HepG2 (cell line): ENCODE measurements around the gene GNPAT. TPM values are rescaled to one million over a fixed set of nuclear protein-coding genes. Genes with fewer than 3 reads are reported as not detected.

Experiments
- ATAC-seq: fragments of 200-7000 bp; cut with Tn5 transposase; 3 replicates; pipeline ENCODE4 v1.9.1; 2020; ENCODE audit warnings: mild to moderate bottlenecking, moderate library complexity
- BruUV-seq: library from RNA; stranded (reverse); fragments of 400-500 nt; replicated peaks from 2 replicates; lab custom pipeline; 2021; lab: Mats Ljungman, UMichigan
- CTCF ChIA-PET: fragments of 300-600 bp; formaldehyde crosslinking; extraction: SDS; loops from one replicate; lab custom pipeline; 2021; ENCODE audit warnings: low total read pairs, inconsistent platforms, low intra/inter-chr PET ratio; lab: Yijun Ruan, JAX
- POLR2A ChIA-PET: fragments of 350-600 bp; sonication (Branson Sonifier 250); formaldehyde crosslinking; loops from one replicate; lab custom pipeline; 2020; ENCODE audit warnings: antibody characterized with exemption, inconsistent platforms; lab: Yijun Ruan, JAX
- DNase-seq: peaks from one replicate; pipeline ENCODE4 v3.0.0-alpha.2; 2015; ENCODE audit warnings: low spot score
- FAIRE-seq: peaks from 3 replicates; lab custom pipeline; 2011; peaks lifted over from hg19 to GRCh38; lab: Jason Lieb, UNC
- H2AFZ ChIP-seq: one replicate; pipeline ENCODE4 v1.6.1; 2011; ENCODE audit warnings: low read length, inconsistent platforms
- H3K27ac ChIP-seq: fragments of 300-600 bp; 3 replicates; pipeline ENCODE4 v1.8.0; 2011; ENCODE audit warnings: mixed run types, mild to moderate bottlenecking, mixed read lengths, low read length, inconsistent platforms; ENCODE audit not compliant: insufficient read depth; ENCODE audit errors: extremely low read length
- H3K27me3 ChIP-seq, 2 experiments: fragments of 200-600 bp in 1 of 2; 2 replicates in 1 of 2; 3 replicates in 1 of 2; pipeline versions ENCODE4 v1.6.0 to v1.8.0; 2011; ENCODE audit warnings: low read length in 2 of 2, mild to moderate bottlenecking in 2 of 2, moderate library complexity in 2 of 2, inconsistent platforms in 1 of 2; ENCODE audit not compliant: insufficient read depth in 2 of 2, control insufficient read depth in 1 of 2
- H3K36me3 ChIP-seq, 2 experiments: fragments of 200-600 bp in 1 of 2; replicated peaks in 1 of 2; 2 replicates in 1 of 2; 3 replicates in 1 of 2; pipeline versions ENCODE4 v1.5.1 to v1.8.0; 2011; ENCODE audit warnings: low read length in 2 of 2, inconsistent platforms in 1 of 2; ENCODE audit not compliant: insufficient read depth in 2 of 2, control insufficient read depth in 1 of 2
- H3K4me1 ChIP-seq: 2 replicates; pipeline ENCODE4 v1.5.1; 2012; ENCODE audit warnings: low read length, inconsistent platforms; ENCODE audit not compliant: insufficient read depth
- H3K4me2 ChIP-seq: 2 replicates; pipeline ENCODE4 v1.6.0; 2011; ENCODE audit warnings: low read depth, low read length, inconsistent platforms
- H3K4me3 ChIP-seq, 3 experiments: fragments of 200-600 bp in 1 of 3; sonication (generic), shearing (Covaris generic) in 1 of 3; replicated peaks in 1 of 3; 2 replicates each; pipeline ENCODE4 v1.5.1; 2011 to 2016; ENCODE audit warnings: low read length in 3 of 3, inconsistent platforms in 2 of 3, low read depth in 2 of 3, mild to moderate bottlenecking in 2 of 3, control low read depth in 1 of 3, mixed read lengths in 1 of 3; ENCODE audit not compliant: insufficient read depth in 1 of 3
- H3K79me2 ChIP-seq: one replicate; pipeline ENCODE4 v1.6.1; 2011; ENCODE audit warnings: low read length, inconsistent platforms; ENCODE audit not compliant: insufficient read depth
- H3K9ac ChIP-seq: 2 replicates; pipeline ENCODE4 v1.6.0; 2011; ENCODE audit warnings: mild to moderate bottlenecking, low read depth, low read length, inconsistent platforms; ENCODE audit not compliant: insufficient read depth
- H3K9me3 ChIP-seq: 2 replicates; pipeline ENCODE4 v1.5.1; 2012; ENCODE audit warnings: mild to moderate bottlenecking, low read length
- H4K20me1 ChIP-seq: 2 replicates; pipeline ENCODE4 v1.6.0; 2011; ENCODE audit warnings: inconsistent platforms, mild to moderate bottlenecking, low read length, moderate library complexity; ENCODE audit not compliant: insufficient read depth
- ARHGAP35 ChIP-seq: sonication (generic); formaldehyde crosslinking; IDR thresholded peaks from 2 replicates; pipeline ENCODE4 v1.9.0; 2022; ENCODE audit warnings: mild to moderate bottlenecking, inconsistent platforms, moderate library complexity, missing genetic modification reagents, borderline replicate concordance
- ARID3A ChIP-seq: IDR thresholded peaks from 2 replicates; pipeline ENCODE4 v1.6.1; 2012; ENCODE audit warnings: low read depth, low read length, improper control_type of control experiment
- GRHL1 ChIP-seq: sonication (generic); formaldehyde crosslinking; conservative IDR thresholded peaks from 2 replicates; pipeline ENCODE4 v1.8.0; 2022; ENCODE audit warnings: missing genetic modification reagents
- NR2C2 ChIP-seq: sonication (generic); formaldehyde crosslinking; IDR thresholded peaks from 2 replicates; pipeline ENCODE4 v1.4.0; 2020; ENCODE audit warnings: missing genetic modification reagents, mild to moderate bottlenecking, moderate library complexity, borderline replicate concordance
- PTBP1 ChIP-seq: fragments of 200-400 bp; formaldehyde crosslinking; IDR thresholded peaks from 2 replicates; pipeline ENCODE4 v1.6.1; 2018; ENCODE audit warnings: low read length, low read depth; ENCODE audit not compliant: poor library complexity, severe bottlenecking
- SOX5 ChIP-seq: IDR thresholded peaks from 2 replicates; pipeline ENCODE4 v1.6.1; 2016; ENCODE audit warnings: borderline replicate concordance
- ZNF850 ChIP-seq: sonication (generic); formaldehyde crosslinking; conservative IDR thresholded peaks from 2 replicates; pipeline ENCODE4 v1.9.0; 2021; ENCODE audit warnings: mild to moderate bottlenecking, missing genetic modification reagents
- WGBS: methylation state at CpG from one replicate; pipeline ENCODE4 v1.1.6; 2017; ENCODE audit warnings: low lambda C conversion rate; 5-methylcytosine and 5-hydroxymethylcytosine counted together
- in situ Hi-C: cut with HindIII; loops from 2 replicates; pipeline ENCODE4 v1.10.0; 2017; ENCODE audit warnings: low pct_unique_long_range_greater_than_20kb; ENCODE audit not compliant: extremely low pct_ligation_motif_present
- intact Hi-C: fragments of 100-400 bp; cut with micrococcal nuclease; formaldehyde crosslinking; loops from one replicate; pipeline ENCODE4 v1.10.0; 2022; ENCODE audit not compliant: unreplicated experiment
- polyA plus RNA-seq, 8 experiments: library from polyadenylated mRNA; depleted of rRNA in 3 of 8; stranded (reverse) in 7 of 8; unstranded in 1 of 8; fragments of >200 nt; fragmentation: Illumina TruSeq in 4 of 8; extraction: Trizol in 4 of 8; gene quantifications; 2 replicates each; pipeline versions ENCODE4 v1.2.1 to v1.2.3, GENCODE V29; 2011 to 2016; ENCODE audit warnings: low read depth in 4 of 8, missing spikeins in 1 of 8, mixed read lengths in 1 of 8; ENCODE audit not compliant: insufficient read depth in 1 of 8
- total RNA-seq, 5 experiments: library from RNA; depleted of rRNA; stranded (reverse); fragments of >200 nt; fragmentation: Illumina TruSeq; extraction: Trizol; gene quantifications; 2 replicates each; pipeline ENCODE4 v1.2.3, GENCODE V29; 2016; ENCODE audit warnings: low read depth in 1 of 5

Gene GNPAT
- total and polyA plus RNA-seq, 2 of the 13 experiments (the other 11 are each of a cell fraction or from before 2014, with no cell fraction given), result 58.3 to 114 TPM

- ChIA-PET CTCF (no interaction called here), POLR2A (no interaction called here)
- Histone ChIP-seq H3K9me3 (no peaks in the 10 kb centered on the region), H3K4me3 (no peak overlapping the region), H3K36me3 (no peaks in the 10 kb centered on the region), H3K4me1 (peaks cover 14% of the 10 kb centered on the region; the same call in 1 of the 2 replicates), H3K27ac (no peak overlapping the region), H3K4me2 (no peak overlapping the region), H2AFZ (no peak overlapping the region), H3K27me3 (peaks cover 0 to 2% of the 10 kb centered on the region in 2 experiments; a peak in 1 of 5 replicates), H4K20me1 (no peaks in the 10 kb centered on the region), H3K9ac (no peak overlapping the region), H3K79me2 (no peaks in the 10 kb centered on the region)
- WGBS, result 59% methylated on average over 8 of the region's 8 CpGs
- TF ChIP-seq PTBP1 (no peak), ARID3A (no peak), SOX5 (CRISPR knock-in tag) (no peak), GRHL1 (CRISPR knock-in tag) (no peak), ZNF850 (CRISPR knock-in tag) (no peak), ARHGAP35 (CRISPR knock-in tag) (no peak), NR2C2 (CRISPR knock-in tag) (no peak)
- in situ Hi-C loops (no loop called here), intact Hi-C loops (no loop called here)
- DNase-seq (no peak), ATAC-seq (no peak), FAIRE-seq (no peak)
- no TSS peak for BruUV-seq
Measured at GRCh38 chr1:231311720-231312431, 70.9 kb downstream of the GNPAT start.
